ENCODE measurements around the gene YPEL1. TPM values are rescaled to one million over a fixed set of nuclear protein-coding genes. Genes with fewer than 3 reads are reported as not detected.

Gene YPEL1
- total and polyA plus RNA-seq, 2 of the 8 experiments (the other 6 are each of a cell fraction or from before 2014, with no cell fraction given) = 6.0 to 6.7 TPM

GRCh38 chr22:21697021-21697771 is 38.4 kb downstream of the YPEL1 start:
- Histone ChIP-seq H3K4me1 (replicated peaks in 1 of 4; ENCODE audit: control insufficient read depth in 3 of 4, insufficient read depth in 4 of 4, low read length in 3 of 4) (no peaks in the 10 kb centered on the region), H4K8ac (ENCODE audit: extremely low read depth, insufficient read depth, low read length) (no peak overlapping the region), H4K91ac (replicated peaks; ENCODE audit: insufficient read length, low read length) (no peak overlapping the region), H2BK5ac (ENCODE audit: low read depth, low read length) (no peak overlapping the region), H3K4ac (replicated peaks; ENCODE audit: insufficient read length, low read depth, low read length) (no peak overlapping the region), H4K20me1 (replicated peaks in 1 of 2; ENCODE audit: control insufficient read depth in 1 of 2, insufficient read depth in 2 of 2, low read length in 2 of 2) (peaks cover 3 to 4% of the 10 kb centered on the region in 2 experiments), H3K27ac (ENCODE audit: low read depth, low read length) (no peak overlapping the region), H3K4me3 (ENCODE audit: extremely low read depth in 1 of 4, insufficient read depth in 2 of 4, low read depth in 3 of 4, low read length in 4 of 4) (no peak overlapping the region), H3K23me2 (ENCODE audit: low read depth, low read length) (peaks cover 2% of the 10 kb centered on the region; the same call in 1 of the 2 replicates), H2AFZ (ENCODE audit: low read length) (no peak overlapping the region), H2BK12ac (ENCODE audit: low read depth, low read length) (no peak overlapping the region), H2BK120ac (replicated peaks; ENCODE audit: low read depth, low read length) (no peak overlapping the region), H3K56ac (replicated peaks; ENCODE audit: insufficient read length, low read depth, low read length) (no peak overlapping the region), H2BK15ac (ENCODE audit: low read length) (no peak overlapping the region), H3K4me2 (ENCODE audit: insufficient read depth in 1 of 2, low read depth in 2 of 2, low read length in 2 of 2) (no peak overlapping the region), H3K9ac (replicated peaks in 1 of 4; ENCODE audit: extremely low read depth in 1 of 4, low read depth in 3 of 4, low read length in 3 of 4) (no peak overlapping the region; a peak in 1 of 7 replicates), H3K36me3 (ENCODE audit: control insufficient read depth in 2 of 4, insufficient read depth in 4 of 4, low read length in 3 of 4) (peaks cover 4 to 21% (median 7%) of the 10 kb centered on the region in 4 experiments; a peak in 6 of 8 replicates), H2AK5ac (ENCODE audit: low read depth, low read length) (no peak overlapping the region), H3K18ac (ENCODE audit: extremely low read depth, low read length) (no peak overlapping the region), H3K79me1 (ENCODE audit: low read depth, low read length) (no peaks in the 10 kb centered on the region), H3K14ac (ENCODE audit: insufficient read length) (no peak overlapping the region), H2BK20ac (ENCODE audit: low read length) (no peak overlapping the region), H3K23ac (ENCODE audit: insufficient read length) (no peak overlapping the region), H3K27me3 (replicated peaks in 1 of 4; ENCODE audit: control insufficient read depth in 3 of 4, extremely low read depth in 1 of 4, insufficient read depth in 3 of 4, low read length in 3 of 4) (no peaks in the 10 kb centered on the region), H4K5ac (ENCODE audit: insufficient read length, low read depth, low read length) (no peak overlapping the region), H3K9me3 (ENCODE audit: insufficient read depth in 2 of 2, low read depth in 1 of 2, low read length in 1 of 2) (no peaks in the 10 kb centered on the region), H3K79me2 (ENCODE audit: control insufficient read depth in 1 of 2, insufficient read depth in 2 of 2, low read length in 2 of 2) (no peaks in the 10 kb centered on the region)
- ChIA-PET CTCF (ENCODE audit: partially characterized antibody) (interaction anchor here (0.6 to 1.8 kb wide), 3 partner anchors 11 to 241 kb away, joined by 3 to 5 read pairs (median 4); no protein-coding TSS in a partner anchor), POLR2A (ENCODE audit: partially characterized antibody) (interaction anchor here (0.6 to 1.8 kb wide), 3 partner anchors 16 to 39 kb away, joined by 3 to 5 read pairs (median 4); no protein-coding TSS in a partner anchor)
- TF ChIP-seq ASH2L (IDR thresholded peaks at IDR 0.05; ENCODE audit: low read length) (no peak), GTF2F1 (IDR thresholded peaks at IDR 0.05; ENCODE audit: borderline replicate concordance, low read depth, low read length) (no peak), YY1 (IDR thresholded peaks at IDR 0.05; ENCODE audit: low read depth, low read length) (no peak), CTBP2 (IDR thresholded peaks at IDR 0.05; ENCODE audit: borderline replicate concordance, insufficient read depth, insufficient read length, low read length) (no peak), POLR2AphosphoS5 (IDR thresholded peaks at IDR 0.05; ENCODE audit: low read depth, low read length) (peak; percentile 21; the same call in 1 of the 2 replicates)
- WGBS, 2 experiments (ENCODE audit: extremely low coverage in 1 of 2, insufficient coverage in 1 of 2, insufficient read length in 1 of 2, insufficient replicate concordance in 2 of 2, low coverage in 1 of 2, low lambda C conversion rate in 2 of 2, missing lambda C conversion rate in 1 of 2) = 93% methylated on average over 16 of the region's 16 CpGs; no CpG with 5 or more reads in 1 of the 2 experiments
- no peak for DNase-seq (ENCODE audit: low read depth in 1 of 2, low spot score in 2 of 2)
- FAIRE-seq = no peak

Data from H1 (cell line).